Occipital lobe (tissue), 2 donors: ENCODE data around the gene APC2. TPM values are rescaled to one million over a fixed set of nuclear protein-coding genes. Genes with fewer than 3 reads are reported as not detected.
"Not testable (repeated sequence)": the region's sequence is repeated elsewhere in the genome, so short reads cannot be mapped to it uniquely, and the experiment has no call there.

Experiments
- DNase-seq: peaks from one replicate; lab custom pipeline; 2025; lab: John Stamatoyannopoulos, UW
- total RNA-seq: library from RNA; depleted of rRNA; stranded (reverse); fragments of >200 nt; gene quantifications from one replicate; pipeline ENCODE4 v1.2.3, GENCODE V29; 2014

Gene APC2
- total RNA-seq, 1 donor from 2014 or later: 141 TPM

GRCh38 chr19:1429750-1430149 lies 20.2 kb upstream of the APC2 start:
- no peak for DNase-seq

GRCh38 chr19:1430246-1430645 lies 19.7 kb upstream of the APC2 start:
- DNase-seq: no peak

- no peak for DNase-seq
Observed at GRCh38 chr19:1431759-1432506, 18.0 kb upstream of the APC2 start.

GRCh38 chr19:1432507-1432887 lies 17.4 kb upstream of the APC2 start:
- no peak for DNase-seq

GRCh38 chr19:1433119-1434039 lies 16.5 kb upstream of the APC2 start:
- no peak for DNase-seq

- no peak for DNase-seq
Observed at GRCh38 chr19:1434040-1434366, 15.9 kb upstream of the APC2 start.

- no peak for DNase-seq
Observed at GRCh38 chr19:1434577-1435060, 15.3 kb upstream of the APC2 start.

- DNase-seq: no peak
Observed at GRCh38 chr19:1435378-1435989, 14.4 kb upstream of the APC2 start.

GRCh38 chr19:1437609-1438008 lies 12.3 kb upstream of the APC2 start:
- DNase-seq: no peak

GRCh38 chr19:1438035-1438932 lies 11.6 kb upstream of the APC2 start, which contains the start of gene RPS15:
TSS of gene RPS15 (plus strand) at chr19:1438396. CDS start at chr19:1438426, 30 bp downstream.
- DNase-seq: peak; percentile 88

GRCh38 chr19:1438933-1439354 lies 11.0 kb upstream of the APC2 start:
- DNase-seq: no peak

- DNase-seq: not testable (repeated sequence)
Observed at GRCh38 chr19:1439525-1440417, 10.2 kb upstream of the APC2 start.

- DNase-seq: no peak
Observed at GRCh38 chr19:1440418-1440801, 9.5 kb upstream of the APC2 start.

GRCh38 chr19:1441022-1441426 lies 8.9 kb upstream of the APC2 start:
- no peak for DNase-seq

- no peak for DNase-seq
Observed at GRCh38 chr19:1441677-1442438, 8.1 kb upstream of the APC2 start.

- DNase-seq: peak; percentile 54
Observed at GRCh38 chr19:1445185-1445931, 4.6 kb upstream of the APC2 start.

- peak; percentile 27 for DNase-seq
Observed at GRCh38 chr19:1445932-1446712, 3.8 kb upstream of the APC2 start.
